Activated CD8-positive, alpha-beta T cell treated with anti-CD3 and anti-CD28 coated beads for 36 hours (primary cell): ENCODE results near the gene CLINT1. TPM values are rescaled to one million over a fixed set of nuclear protein-coding genes. Genes with fewer than 3 reads are reported as not detected.
"Not testable (repeated sequence)": the region's sequence is repeated elsewhere in the genome, so short reads cannot be mapped to it uniquely, and the experiment has no call there.

Source experiments
- ATAC-seq: fragments of 200-7000 bp; cut with Tn5 transposase; one replicate; pipeline ENCODE4 v1.10.0; 2021; ENCODE audit warnings: mild to moderate bottlenecking, moderate library complexity
- CTCF ChIA-PET: fragments of 350-600 bp; sonication (Branson Sonifier 250); formaldehyde crosslinking; loops from one replicate; lab custom pipeline; 2021; ENCODE audit warnings: antibody characterized with exemption; lab: Charles Lee
- POLR2A ChIA-PET: fragments of 350-600 bp; sonication (Branson Sonifier 250); formaldehyde crosslinking; loops from one replicate; lab custom pipeline; 2021; ENCODE audit warnings: antibody characterized with exemption; lab: Charles Lee
- DNase-seq: peaks from one replicate; pipeline ENCODE4 v3.0.0-alpha.2; 2020
- H3K27ac Mint-ChIP-seq: one replicate; pipeline ENCODE4 v1.8.0; 2021; ENCODE audit warnings: mild to moderate bottlenecking, mixed read lengths
- H3K27me3 Mint-ChIP-seq: one replicate; pipeline ENCODE4 v1.8.0; 2021; ENCODE audit warnings: mixed read lengths
- H3K36me3 Mint-ChIP-seq: one replicate; pipeline ENCODE4 v1.8.0; 2021; ENCODE audit warnings: low read depth, mixed read lengths
- H3K4me1 Mint-ChIP-seq: one replicate; pipeline ENCODE4 v1.8.0; 2021; ENCODE audit warnings: low read depth, mixed read lengths
- H3K4me3 Mint-ChIP-seq: one replicate; pipeline ENCODE4 v1.8.0; 2021; ENCODE audit warnings: mild to moderate bottlenecking, moderate library complexity, mixed read lengths
- H3K9me3 Mint-ChIP-seq: one replicate; pipeline ENCODE4 v1.8.0; 2021; ENCODE audit warnings: mixed read lengths
- CTCF ChIP-seq: fragments of 200-600 bp; IDR thresholded peaks from one replicate; pipeline ENCODE4 v1.8.0; 2022; ENCODE audit warnings: antibody characterized with exemption, mild to moderate bottlenecking
- intact Hi-C: fragments of 100-400 bp; cut with micrococcal nuclease; formaldehyde crosslinking; loops from one replicate; pipeline ENCODE4 v1.10.0; 2022
- total RNA-seq, 2 experiments: library from RNA; stranded (reverse); gene quantifications; one replicate each; pipeline ENCODE4 v1.2.3, GENCODE V29; 2021

Gene CLINT1
- total RNA-seq, 2 experiments from 2014 or later: 56.8 to 60.7 TPM

- Mint-ChIP-seq H3K9me3 (no peaks in the 10 kb centered on the region), H3K27ac (peak overlapping the region; percentile 64), H3K27me3 (no peaks in the 10 kb centered on the region), H3K4me3 (peak overlapping the region; percentile 44), H3K4me1 (peaks cover 53% of the 10 kb centered on the region), H3K36me3 (peaks cover 7% of the 10 kb centered on the region)
- POLR2A ChIA-PET: interaction anchor here (1.3 to 1.7 kb wide), 2 partner anchors 10 to 11 kb away, joined by 4 to 7 read pairs; no protein-coding TSS in a partner anchor
- CTCF ChIA-PET: interaction anchor here (0.6 to 1.6 kb wide), 6 partner anchors 9 to 88 kb away, joined by 3 to 6 read pairs (median 3); no protein-coding TSS in a partner anchor
- no peak for TF ChIP-seq CTCF
- DNase-seq: peak; percentile 42
- ATAC-seq: peak; percentile 24
- intact Hi-C loops: no loop called here
Observed at GRCh38 chr5:157860898-157861890, 2.2 kb upstream of the CLINT1 start.

GRCh38 chr5:157859227-157859575, 256 bp upstream of the CLINT1 start:
- POLR2A ChIA-PET: interaction anchor here (0.9 kb wide), 1 partner anchor 17 kb away, joined by 3 read pairs; no protein-coding TSS in a partner anchor
- CTCF ChIA-PET: interaction anchor here (0.7 to 1.7 kb wide), 8 partner anchors 24 to 135 kb away, joined by 3 to 5 read pairs (median 3); partner anchors contain the start of gene LSM11
- Mint-ChIP-seq H3K27me3 (no peaks in the 10 kb centered on the region), H3K27ac (peak overlapping the region; percentile 98), H3K4me3 (peak overlapping the region; percentile 97), H3K9me3 (no peaks in the 10 kb centered on the region), H3K4me1 (peaks cover 62% of the 10 kb centered on the region), H3K36me3 (peaks cover 16% of the 10 kb centered on the region)
- ATAC-seq: peak; percentile 3
- DNase-seq: no peak
- intact Hi-C loops: loop anchor here (5.0 kb wide), 1 partner anchor 58 kb away; no protein-coding TSS in a partner anchor
- TF ChIP-seq CTCF: no peak

- Mint-ChIP-seq H3K4me1 (peaks cover 61% of the 10 kb centered on the region), H3K27ac (peak overlapping the region; percentile 98), H3K36me3 (peaks cover 16% of the 10 kb centered on the region), H3K27me3 (no peaks in the 10 kb centered on the region), H3K4me3 (peak overlapping the region; percentile 97), H3K9me3 (no peaks in the 10 kb centered on the region)
- TF ChIP-seq CTCF: no peak
- ChIA-PET CTCF (interaction anchor here (0.8 to 4.0 kb wide), 5 partner anchors 12 to 96 kb away, joined by 3 to 28 read pairs (median 5); no protein-coding TSS in a partner anchor), POLR2A (interaction anchor here (0.6 to 1.1 kb wide), 4 partner anchors 11 to 113 kb away, joined by 3 to 4 read pairs (median 4); no protein-coding TSS in a partner anchor)
- intact Hi-C loops: loop anchor here (5.0 kb wide), 1 partner anchor 59 kb away; no protein-coding TSS in a partner anchor
- DNase-seq (peak; percentile 59), ATAC-seq (peak; percentile 58)
Observed at GRCh38 chr5:157857816-157858526, 974 bp downstream of the CLINT1 start.

- intact Hi-C loops: loop anchor here (5.0 kb wide), 1 partner anchor 62 kb away; no protein-coding TSS in a partner anchor
- no peak overlapping the region for H3K4me3 Mint-ChIP-seq
- POLR2A ChIA-PET: interaction anchor here (0.8 to 1.9 kb wide), 4 partner anchors 25 to 165 kb away, joined by 3 to 4 read pairs (median 3); no protein-coding TSS in a partner anchor
- H3K9me3 Mint-ChIP-seq: no peaks in the 10 kb centered on the region
- peak; percentile 49 for DNase-seq
- peak; percentile 63 for TF ChIP-seq CTCF
- no peak for ATAC-seq
- H3K27ac Mint-ChIP-seq: no peak overlapping the region
- H3K27me3 Mint-ChIP-seq: no peaks in the 10 kb centered on the region
- CTCF ChIA-PET: interaction anchor here (0.7 to 4.0 kb wide), 12 partner anchors 9 to 113 kb away, joined by 3 to 28 read pairs (median 4); no protein-coding TSS in a partner anchor
- H3K36me3 Mint-ChIP-seq: peaks cover 17% of the 10 kb centered on the region
- peaks cover 52% of the 10 kb centered on the region for H3K4me1 Mint-ChIP-seq
Observed at GRCh38 chr5:157855404-157855994, 3.4 kb downstream of the CLINT1 start.

GRCh38 chr5:157853365-157853764, 5.6 kb downstream of the CLINT1 start:
- H3K27ac Mint-ChIP-seq, H3K9me3 Mint-ChIP-seq, ATAC-seq, H3K27me3 Mint-ChIP-seq, intact Hi-C loops, DNase-seq, H3K4me3 Mint-ChIP-seq: not testable (repeated sequence)
- Mint-ChIP-seq H3K4me1 (peaks cover 42% of the 10 kb centered on the region), H3K36me3 (peaks cover 23% of the 10 kb centered on the region)
- CTCF ChIA-PET: interaction anchor here (1.0 to 2.7 kb wide), 4 partner anchors 33 to 96 kb away, joined by 3 to 12 read pairs (median 6); no protein-coding TSS in a partner anchor
- POLR2A ChIA-PET: interaction anchor here (0.5 kb wide), 1 partner anchor 38 kb away, joined by 3 read pairs; no protein-coding TSS in a partner anchor
